Stimulated activated CD4-positive, alpha-beta T cell treated with anti-CD3 and anti-CD28 coated beads, Interleukin-4, amount 100 ng/mL, for 4 hours (primary cell): ENCODE data around the gene IL4R.

ENCODE experiments used
- DNase-seq, 2 experiments: peaks; one replicate each; pipeline ENCODE4 v3.0.0-alpha.2; 2020

IL4R gene

GRCh38 chr16:27330542-27330941, 16.8 kb downstream of the IL4R start:
- DNase-seq: no peak

- DNase-seq: no peak
Measured at GRCh38 chr16:27332105-27332504, 18.3 kb downstream of the IL4R start.

- no peak for DNase-seq
Measured at GRCh38 chr16:27333104-27333503, 19.3 kb downstream of the IL4R start.

GRCh38 chr16:27333549-27333948, 19.8 kb downstream of the IL4R start:
- no peak for DNase-seq

GRCh38 chr16:27334192-27334764, 20.5 kb downstream of the IL4R start:
- no peak for DNase-seq

- no peak for DNase-seq
Measured at GRCh38 chr16:27334838-27335237, 21.1 kb downstream of the IL4R start.

- DNase-seq: no peak
Measured at GRCh38 chr16:27335349-27336053, 21.7 kb downstream of the IL4R start.

- no peak for DNase-seq
Measured at GRCh38 chr16:27337024-27337423, 23.2 kb downstream of the IL4R start.

GRCh38 chr16:27339180-27339579, 25.4 kb downstream of the IL4R start:
- no peak for DNase-seq

- DNase-seq: no peak
Measured at GRCh38 chr16:27340654-27341053, 26.9 kb downstream of the IL4R start.

- DNase-seq: no peak
Measured at GRCh38 chr16:27341549-27341948, 27.8 kb downstream of the IL4R start.

- no peak for DNase-seq
Measured at GRCh38 chr16:27341971-27342370, 28.2 kb downstream of the IL4R start.

- no peak for DNase-seq
Measured at GRCh38 chr16:27344721-27345120, 30.9 kb downstream of the IL4R start.

- DNase-seq: no peak
Measured at GRCh38 chr16:27345201-27345600, 31.4 kb downstream of the IL4R start.

- DNase-seq: no peak
Measured at GRCh38 chr16:27346819-27347218, 33.0 kb downstream of the IL4R start.

- no peak for DNase-seq
Measured at GRCh38 chr16:27347930-27348685, 34.3 kb downstream of the IL4R start.

GRCh38 chr16:27349276-27349675, 35.5 kb downstream of the IL4R start:
- DNase-seq: no peak

GRCh38 chr16:27350006-27350405, 36.2 kb downstream of the IL4R start:
- DNase-seq: no peak

GRCh38 chr16:27351989-27352388, 38.2 kb downstream of the IL4R start:
- DNase-seq: no peak

GRCh38 chr16:27353853-27354252, 40.1 kb downstream of the IL4R start:
- DNase-seq: no peak

GRCh38 chr16:27355610-27356009, 41.8 kb downstream of the IL4R start:
- peak; percentile 47 to 50 for DNase-seq

GRCh38 chr16:27356794-27357193, 43.0 kb downstream of the IL4R start:
- DNase-seq: no peak

- DNase-seq: no peak
Measured at GRCh38 chr16:27359051-27359450, 45.3 kb downstream of the IL4R start.

- DNase-seq: no peak
Measured at GRCh38 chr16:27359615-27360014, 45.8 kb downstream of the IL4R start.
